ENCODE measurements around the gene KDM7A.

KDM7A gene

GRCh38 chr7:140051820-140052219 lies 125.0 kb downstream of the KDM7A start:
- DNase-seq, result no peak

GRCh38 chr7:140050100-140050499 lies 126.7 kb downstream of the KDM7A start:
- DNase-seq, result no peak

- no peak for DNase-seq
Measured at GRCh38 chr7:140049339-140050024, 127.3 kb downstream of the KDM7A start.

DNA sequence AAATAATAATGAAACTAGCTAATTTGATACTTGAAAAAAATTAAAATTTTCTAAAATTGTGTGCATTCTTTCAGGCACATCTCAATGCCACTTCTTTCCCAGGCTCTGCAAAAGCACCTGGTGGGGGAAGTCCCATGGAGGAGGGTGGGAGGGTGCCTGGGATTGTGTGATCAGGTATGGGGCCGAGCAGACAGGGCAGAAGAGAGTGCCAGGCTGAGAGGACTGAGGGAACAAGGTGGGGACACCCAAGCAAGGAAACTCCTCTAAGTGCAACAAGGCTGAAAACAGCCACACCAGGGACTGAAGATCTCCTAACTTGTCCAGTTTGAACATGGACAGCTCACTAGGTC lies 127.8 kb downstream of the KDM7A start:
- DNase-seq, result no peak

DNA sequence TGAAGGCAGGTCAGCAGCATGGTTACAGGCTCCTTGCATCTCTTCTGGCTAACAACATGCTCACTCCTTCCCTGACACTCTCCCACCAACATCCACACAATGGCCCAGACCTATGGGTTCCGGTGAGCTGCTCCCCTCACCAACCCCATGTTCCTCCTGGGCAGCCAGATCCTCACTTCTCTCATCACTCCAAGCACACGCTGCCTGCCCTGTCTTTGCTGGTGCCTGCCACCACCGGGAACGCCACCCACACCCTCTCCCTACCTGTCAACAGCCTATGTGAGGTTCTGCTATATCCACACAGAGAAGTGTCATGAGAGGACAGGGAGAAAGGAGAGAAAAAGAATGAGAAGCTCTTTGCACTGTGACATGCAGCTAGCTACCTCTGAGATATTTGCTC lies 128.6 kb downstream of the KDM7A start:
- DNase-seq, result no peak

GRCh38 chr7:140047197-140047596 lies 129.6 kb downstream of the KDM7A start:
- no peak for DNase-seq

- DNase-seq, result no peak
Measured at GRCh38 chr7:140045697-140046096, 131.1 kb downstream of the KDM7A start.

GRCh38 chr7:140044251-140044650 lies 132.5 kb downstream of the KDM7A start:
- DNase-seq, result no peak

- no peak for DNase-seq
Measured at GRCh38 chr7:140042386-140042670, 134.5 kb downstream of the KDM7A start.

GRCh38 chr7:140041659-140042385 lies 135.0 kb downstream of the KDM7A start:
- no peak for DNase-seq

GRCh38 chr7:140039896-140040295 lies 136.9 kb downstream of the KDM7A start:
- no peak for DNase-seq

DNA sequence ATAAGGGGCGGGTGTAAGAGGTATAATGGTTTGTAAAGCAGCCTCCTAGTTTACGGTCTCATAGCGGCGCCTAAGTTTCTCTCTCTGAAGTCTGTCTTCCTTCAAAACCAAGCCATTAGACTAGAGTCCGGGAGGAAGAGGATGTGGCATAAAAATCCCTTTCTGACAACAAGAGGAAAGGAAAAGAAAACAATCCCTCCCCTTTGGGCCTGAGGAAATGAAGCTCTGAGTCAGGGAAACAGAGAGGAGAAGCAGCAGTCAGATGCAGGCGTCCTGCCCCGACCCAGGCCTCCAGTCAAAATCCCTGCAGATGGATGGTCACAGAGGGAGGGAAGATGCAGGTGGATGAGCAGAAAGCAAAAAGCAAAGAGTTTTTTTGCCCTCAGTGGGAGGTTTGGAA lies 137.7 kb downstream of the KDM7A start:
- no peak for DNase-seq

DNA sequence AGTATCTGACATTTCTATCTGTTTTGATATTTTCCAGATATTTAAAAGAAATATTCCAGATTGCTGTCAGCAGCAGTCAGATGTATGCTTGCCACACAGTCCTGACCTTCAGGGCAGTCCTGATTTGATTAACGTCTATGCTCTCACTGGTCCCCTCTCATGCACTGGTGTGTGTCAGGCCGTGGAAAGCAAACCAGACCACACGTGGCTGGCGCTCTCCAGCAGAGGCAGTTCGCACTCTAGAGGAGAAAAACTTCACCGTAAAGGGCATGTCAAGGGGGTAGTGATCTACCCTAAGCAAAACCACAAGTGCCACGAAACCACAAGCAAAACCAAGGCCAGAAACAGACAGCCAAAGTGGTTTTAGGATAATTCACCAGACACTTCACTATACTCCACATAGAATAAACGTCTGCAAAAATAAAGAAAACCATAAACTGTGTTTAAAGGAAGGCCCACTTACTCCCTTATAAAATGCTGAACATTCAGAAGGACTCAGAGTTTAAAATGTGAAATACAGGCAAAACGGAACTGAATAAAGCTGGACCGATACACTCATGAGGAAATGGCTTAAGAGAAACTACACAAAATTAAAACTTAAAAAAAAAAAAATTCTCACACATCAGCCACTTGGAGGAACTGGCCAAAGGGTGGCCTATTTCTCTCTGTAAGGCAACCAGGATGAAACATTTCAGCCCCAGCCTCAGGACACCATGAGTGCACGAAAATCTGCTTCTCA lies 140.4 kb downstream of the KDM7A start:
- DNase-seq, result no peak

- no peak for DNase-seq
Measured at GRCh38 chr7:140035400-140036223, 141.2 kb downstream of the KDM7A start.
